Heart left ventricle (tissue), 16 donors: Measurements from ENCODE around the gene PLCXD3. TPM values are rescaled to one million over a fixed set of nuclear protein-coding genes. Genes with fewer than 3 reads are reported as not detected.
A peak's percentile ranks its signal among the peaks of the same experiment; 100 is the strongest.

Experiments used
- ATAC-seq, 4 donors: fragments of 200-7000 bp; cut with Tn5 transposase; one replicate each; pipeline ENCODE4 v1.9.1; 2020 to 2022; ENCODE audit warnings: moderate library complexity in 4 of 4, mild to moderate bottlenecking in 3 of 4, moderate number of reproducible peaks in 1 of 4
- DNase-seq, 5 donors: peaks; one replicate each; pipeline ENCODE4 v3.0.0-alpha.2; 2020
- H3K27ac ChIP-seq, 12 donors: fragments of 200-600 bp; sonication (generic) in 4 of 12; one replicate each; pipeline versions ENCODE4 v1.5.0 to v1.8.0; 2016 to 2022; ENCODE audit warnings: mild to moderate bottlenecking in 2 of 12
- H3K27me3 ChIP-seq, 9 donors: fragments of 200-600 bp; sonication (generic) in 2 of 9; one replicate each; pipeline versions ENCODE4 v1.5.1 to v1.8.0; 2016 to 2022; ENCODE audit warnings: mild to moderate bottlenecking in 3 of 9
- H3K36me3 ChIP-seq, 9 donors: fragments of 200-600 bp; sonication (generic) in 2 of 9; one replicate each; pipeline versions ENCODE4 v1.5.0 to v1.8.0; 2018 to 2022; ENCODE audit warnings: mild to moderate bottlenecking in 2 of 9
- H3K4me1 ChIP-seq, 12 donors: fragments of 200-600 bp; sonication (generic) in 4 of 12; one replicate each; pipeline versions ENCODE4 v1.5.0 to v1.8.0; 2016 to 2022; ENCODE audit warnings: mild to moderate bottlenecking in 3 of 12
- H3K4me3 ChIP-seq, 12 donors: fragments of 200-600 bp; sonication (generic) in 4 of 12; one replicate each; pipeline versions ENCODE4 v1.5.0 to v1.8.0; 2017 to 2022; ENCODE audit warnings: mild to moderate bottlenecking in 9 of 12, moderate library complexity in 4 of 12
- H3K9me3 ChIP-seq, 12 donors: fragments of 200-600 bp; sonication (generic) in 4 of 12; one replicate each; pipeline versions ENCODE4 v1.5.0 to v1.8.0; 2016 to 2022; ENCODE audit warnings: mild to moderate bottlenecking in 1 of 12
- POLR2A ChIP-seq, 2 donors: fragments of 450-650 bp; IDR thresholded peaks; one replicate each; pipeline ENCODE4 v1.6.1; 2017; ENCODE audit warnings: antibody characterized with exemption in 2 of 2, mild to moderate bottlenecking in 2 of 2, moderate library complexity in 2 of 2
- WGBS, 4 donors: extraction: QIAGEN DNeasy Blood & Tissue Kit in 2 of 4; methylation state at CpG; one replicate each; pipeline versions ENCODE4 v1.1.5 to v1.1.7; 2013 to 2018; 5-methylcytosine and 5-hydroxymethylcytosine counted together
- intact Hi-C, 10 donors: fragments of 100-400 bp; cut with DNase I; formaldehyde crosslinking; loops; one replicate each; pipeline versions ENCODE4 v1.11.1 to v1.14.2; 2022
- polyA plus RNA-seq, 2 donors: library from polyadenylated mRNA; stranded (reverse); fragments of 200-250 nt; gene quantifications; one replicate each; pipeline ENCODE4 v1.2.3, GENCODE V29; 2013
- total RNA-seq, 9 donors: library from RNA; depleted of rRNA in 2 of 9; stranded (reverse); fragments of >200 nt in 2 of 9; fragmentation: NEBNext Ultra II Directional in 3 of 9; extraction: Animal tissue kit (Norgen Biotek cat#: 25700) in 3 of 9; gene quantifications; one replicate each; pipeline versions ENCODE4 v1.1.0 to v1.2.4, GENCODE V29; 2016 to 2023
- TF ChIP-seq, protein P1 (sequence below), 12 donors: fragments of 200-600 bp; sonication (generic) in 4 of 12; IDR thresholded peaks; one replicate each; pipeline versions ENCODE4 v1.5.0 to v1.8.0; 2018 to 2022; ENCODE audit warnings: antibody characterized with exemption in 12 of 12, mild to moderate bottlenecking in 5 of 12
- donor health status: ischemic (EF 13 %, LVEDD 7.1; RV severe dilation, severe dysfunction).
- donor health status: healthy with polysubstance abuse.
- donor health status: DM: no; HTN: yes; CAD: no.
- donor health status: DM: no; HTN: no; CAD: no.
- donor health status: ischemic (EF 25% LVEDD 6.9; RV normal size, moderate dysfunction).
- donor health status: ischemic (EF 25% LVEDD 5.7; RV mildly dilated, moderate dysfunction).
- donor health status: healthy.
- donor health status: DM: yes; HTN: yes; CAD: no.
- donor health status: ischemic (EF 35%, LVEDD 5.7; RV mildly dilated, moderate dysfunction).
- donor health status: nonischemic (EF 11% LVEDD 7.7; RV severe dilation, severe dysfunction).
- donor health status: DM: yes; HTN: yes; CAD: no.
- donor health status: PGD.
- donor health status: ischemic (EF 29% LVEDD 5.4; RV normal size, mild dysfunction).
- donor health status: nonischemic (EF 23%, LVEDD 6.1; RV moderate dilation, normal function).

The PLCXD3 gene
- total and polyA plus RNA-seq, 11 donors = 30.1 to 107 (median 62.5) TPM

DNA sequence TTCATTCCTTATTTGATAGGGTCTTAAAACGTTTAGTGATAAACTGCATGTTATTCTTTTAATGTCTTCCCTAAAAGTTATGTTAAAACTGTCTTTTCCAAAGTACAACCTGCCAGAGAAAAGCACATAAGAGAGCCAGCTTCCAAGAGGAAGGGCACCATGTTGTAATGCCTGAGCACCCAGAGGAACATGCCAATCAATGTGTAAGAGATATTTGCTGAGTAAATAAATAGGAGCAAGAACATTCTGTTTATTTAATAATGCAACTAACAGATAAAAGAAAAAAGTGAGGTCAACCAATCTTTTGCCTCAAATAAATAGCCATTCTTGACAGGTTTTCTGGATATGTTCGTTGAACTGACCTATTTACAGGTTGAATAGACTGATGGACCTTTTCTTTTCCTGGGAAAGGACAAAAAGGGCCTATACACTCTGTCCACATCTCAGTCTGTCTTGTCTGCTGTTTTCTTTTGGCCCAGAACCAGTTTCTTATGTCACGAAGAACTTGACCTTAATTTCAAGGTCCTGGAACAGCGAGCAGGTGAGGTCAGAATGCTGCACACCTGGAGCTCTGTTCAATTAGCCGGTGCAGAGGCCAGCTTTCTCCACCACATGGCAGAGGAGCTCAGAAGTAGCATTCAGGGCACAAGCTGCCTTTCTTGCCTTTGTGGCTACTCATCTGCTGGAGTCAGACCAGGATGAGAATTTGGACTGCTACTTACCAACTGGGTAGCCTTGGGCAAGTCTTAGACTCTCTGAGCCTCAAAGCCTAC lies 77.7 kb downstream of the PLCXD3 start:
- ATAC-seq = no peak
- Histone ChIP-seq H3K36me3 (no peaks in the 10 kb centered on the region), H3K9me3 (no peaks in the 10 kb centered on the region), H3K27me3 (no peaks in the 10 kb centered on the region), H3K4me3 (no peak overlapping the region), H3K4me1 (peaks cover 0 to 36% (median 3%) of the 10 kb centered on the region in 12 donors), H3K27ac (peak overlapping the region in 3 of 12 donors; percentile 3 to 26 (median 13))
- TF ChIP-seq POLR2A (IDR thresholded peaks at IDR 0.05) = no peak
- TF ChIP-seq, protein P1, sequence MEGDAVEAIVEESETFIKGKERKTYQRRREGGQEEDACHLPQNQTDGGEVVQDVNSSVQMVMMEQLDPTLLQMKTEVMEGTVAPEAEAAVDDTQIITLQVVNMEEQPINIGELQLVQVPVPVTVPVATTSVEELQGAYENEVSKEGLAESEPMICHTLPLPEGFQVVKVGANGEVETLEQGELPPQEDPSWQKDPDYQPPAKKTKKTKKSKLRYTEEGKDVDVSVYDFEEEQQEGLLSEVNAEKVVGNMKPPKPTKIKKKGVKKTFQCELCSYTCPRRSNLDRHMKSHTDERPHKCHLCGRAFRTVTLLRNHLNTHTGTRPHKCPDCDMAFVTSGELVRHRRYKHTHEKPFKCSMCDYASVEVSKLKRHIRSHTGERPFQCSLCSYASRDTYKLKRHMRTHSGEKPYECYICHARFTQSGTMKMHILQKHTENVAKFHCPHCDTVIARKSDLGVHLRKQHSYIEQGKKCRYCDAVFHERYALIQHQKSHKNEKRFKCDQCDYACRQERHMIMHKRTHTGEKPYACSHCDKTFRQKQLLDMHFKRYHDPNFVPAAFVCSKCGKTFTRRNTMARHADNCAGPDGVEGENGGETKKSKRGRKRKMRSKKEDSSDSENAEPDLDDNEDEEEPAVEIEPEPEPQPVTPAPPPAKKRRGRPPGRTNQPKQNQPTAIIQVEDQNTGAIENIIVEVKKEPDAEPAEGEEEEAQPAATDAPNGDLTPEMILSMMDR (IDR thresholded peaks at IDR 0.05) = no peak
- peak in 1 of 5 donors; percentile 15 for DNase-seq
- 68 to 79% (median 72%) methylated on average over 5 of the region's 5 CpGs for WGBS, 4 donors
- intact Hi-C loops = no loop called here

DNA sequence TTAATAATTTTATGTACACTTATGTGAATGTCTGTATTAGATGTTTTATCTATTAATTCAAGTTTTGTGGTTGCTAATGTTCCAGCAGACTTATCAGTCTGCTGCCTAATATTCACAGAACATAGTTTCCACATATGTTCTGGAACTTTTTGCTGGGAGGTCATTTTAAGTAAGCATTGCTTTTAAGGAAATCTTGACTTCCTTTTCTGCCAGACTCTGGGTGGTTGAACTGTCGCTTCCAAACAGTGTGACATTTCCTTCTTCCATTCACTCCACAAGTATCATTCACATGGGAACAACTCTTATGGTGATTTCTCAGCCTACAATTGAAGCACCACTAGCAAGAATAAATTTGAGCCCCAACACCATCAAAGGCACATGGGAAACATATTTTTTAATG lies 82.9 kb downstream of the PLCXD3 start:
- no peak for DNase-seq
- ATAC-seq = no peak
- Histone ChIP-seq H3K36me3 (no peaks in the 10 kb centered on the region), H3K27ac (peak overlapping the region in 1 of 12 donors; percentile 38), H3K27me3 (no peaks in the 10 kb centered on the region), H3K4me1 (peaks cover 0 to 14% (median 4%) of the 10 kb centered on the region in 12 donors), H3K4me3 (no peak overlapping the region), H3K9me3 (no peaks in the 10 kb centered on the region)
- TF ChIP-seq POLR2A (IDR thresholded peaks at IDR 0.05) = no peak
- TF ChIP-seq, protein P1 (IDR thresholded peaks at IDR 0.05) = no peak
- intact Hi-C loops = no loop called here
- WGBS, 4 donors = 18 to 49% (median 32%) methylated on average over 1 of the region's 1 CpG

GRCh38 chr5:41425736-41426135 lies 84.7 kb downstream of the PLCXD3 start:
- WGBS, 4 donors = 43 to 63% (median 57%) methylated on average over 3 of the region's 3 CpGs

DNA sequence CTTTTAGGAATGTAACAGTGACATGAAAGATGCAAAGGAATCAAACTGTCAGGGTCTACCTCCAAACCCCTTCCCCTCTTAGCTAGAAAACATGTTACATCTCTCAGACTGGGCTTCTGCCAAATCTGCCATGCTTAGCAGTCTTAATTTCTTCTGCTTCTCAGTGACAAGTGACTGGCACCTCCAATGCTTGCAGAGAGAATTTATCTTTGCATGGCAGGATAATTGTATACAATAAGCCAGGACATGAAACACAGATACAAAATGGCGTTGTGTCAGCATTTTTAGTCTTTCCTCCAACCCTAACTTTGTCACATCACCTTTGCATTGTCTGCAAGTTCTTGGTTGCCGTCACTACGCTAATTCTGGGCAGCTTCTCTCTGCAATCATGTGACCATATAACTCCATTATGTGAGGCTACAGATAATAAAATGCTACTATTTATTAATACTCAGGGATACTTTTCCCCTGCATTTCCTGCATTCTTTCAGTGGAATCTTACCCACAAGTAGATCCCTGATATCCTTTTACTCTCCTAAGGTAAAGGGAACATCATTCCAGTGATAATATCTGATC lies 89.8 kb downstream of the PLCXD3 start:
- WGBS, 4 donors = 48 to 61% (median 50%) methylated on average over 3 of the region's 3 CpGs
- TF ChIP-seq POLR2A (IDR thresholded peaks at IDR 0.05) = no peak
- TF ChIP-seq, protein P1 (IDR thresholded peaks at IDR 0.05) = no peak
- DNase-seq (no peak), ATAC-seq (peak in 1 of 4 donors; percentile 66)
- Histone ChIP-seq H3K27me3 (no peaks in the 10 kb centered on the region), H3K4me3 (no peak overlapping the region), H3K9me3 (no peaks in the 10 kb centered on the region), H3K36me3 (no peaks in the 10 kb centered on the region), H3K27ac (peak overlapping the region in 9 of 12 donors; percentile 15 to 65 (median 45)), H3K4me1 (peaks cover 0 to 31% (median under 1%) of the 10 kb centered on the region in 12 donors)
- intact Hi-C loops = no loop called here

More at GRCh38 chr5:41425736-41426135, 84.7 kb downstream of the PLCXD3 start:
- no peaks in the 10 kb centered on the region for H3K36me3 ChIP-seq
- H3K9me3 ChIP-seq = no peaks in the 10 kb centered on the region
- TF ChIP-seq, protein P1 (IDR thresholded peaks at IDR 0.05) = no peak
- TF ChIP-seq POLR2A (IDR thresholded peaks at IDR 0.05) = no peak
- H3K27ac ChIP-seq = peak overlapping the region in 2 of 12 donors; percentile 17 to 31
- intact Hi-C loops = no loop called here
- H3K4me3 ChIP-seq = no peak overlapping the region
- no peaks in the 10 kb centered on the region for H3K27me3 ChIP-seq
- ATAC-seq (no peak), DNase-seq (no peak)
- peaks cover 0 to 16% (median 1%) of the 10 kb centered on the region in 12 donors for H3K4me1 ChIP-seq
